ENCODE results near the gene LAMTOR3.

DNA sequence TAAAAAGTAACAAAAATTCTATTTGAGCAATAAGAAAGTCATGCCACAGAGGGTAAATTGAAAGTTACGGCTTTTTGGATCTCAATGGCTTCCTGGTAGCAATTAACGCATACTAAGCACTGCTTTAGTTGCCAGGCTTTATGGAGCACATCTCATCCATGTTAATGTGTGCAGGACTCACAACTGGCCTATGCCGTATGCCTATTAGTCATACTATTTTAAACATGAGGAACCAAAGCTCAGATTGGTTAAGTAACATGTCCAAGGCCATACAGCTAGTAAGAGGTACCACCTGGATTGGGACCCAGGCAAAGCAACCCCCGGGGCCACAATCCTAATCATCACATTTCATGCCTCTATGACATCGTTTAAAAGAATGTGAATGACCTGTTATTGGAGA, 60.5 kb downstream of the LAMTOR3 start:
- TF ChIP-seq KAT7 (CRISPR knock-in tag; IDR thresholded peaks at IDR 0.05; ENCODE audit: borderline replicate concordance) (no peak), CTCF (IDR thresholded peaks at IDR 0.05) (no peak), ZNF121 (CRISPR knock-in tag; IDR thresholded peaks at IDR 0.05) (no peak), CREB1 (CRISPR knock-in tag; IDR thresholded peaks at IDR 0.05) (no peak)
- TF ChIP-seq, protein P1, sequence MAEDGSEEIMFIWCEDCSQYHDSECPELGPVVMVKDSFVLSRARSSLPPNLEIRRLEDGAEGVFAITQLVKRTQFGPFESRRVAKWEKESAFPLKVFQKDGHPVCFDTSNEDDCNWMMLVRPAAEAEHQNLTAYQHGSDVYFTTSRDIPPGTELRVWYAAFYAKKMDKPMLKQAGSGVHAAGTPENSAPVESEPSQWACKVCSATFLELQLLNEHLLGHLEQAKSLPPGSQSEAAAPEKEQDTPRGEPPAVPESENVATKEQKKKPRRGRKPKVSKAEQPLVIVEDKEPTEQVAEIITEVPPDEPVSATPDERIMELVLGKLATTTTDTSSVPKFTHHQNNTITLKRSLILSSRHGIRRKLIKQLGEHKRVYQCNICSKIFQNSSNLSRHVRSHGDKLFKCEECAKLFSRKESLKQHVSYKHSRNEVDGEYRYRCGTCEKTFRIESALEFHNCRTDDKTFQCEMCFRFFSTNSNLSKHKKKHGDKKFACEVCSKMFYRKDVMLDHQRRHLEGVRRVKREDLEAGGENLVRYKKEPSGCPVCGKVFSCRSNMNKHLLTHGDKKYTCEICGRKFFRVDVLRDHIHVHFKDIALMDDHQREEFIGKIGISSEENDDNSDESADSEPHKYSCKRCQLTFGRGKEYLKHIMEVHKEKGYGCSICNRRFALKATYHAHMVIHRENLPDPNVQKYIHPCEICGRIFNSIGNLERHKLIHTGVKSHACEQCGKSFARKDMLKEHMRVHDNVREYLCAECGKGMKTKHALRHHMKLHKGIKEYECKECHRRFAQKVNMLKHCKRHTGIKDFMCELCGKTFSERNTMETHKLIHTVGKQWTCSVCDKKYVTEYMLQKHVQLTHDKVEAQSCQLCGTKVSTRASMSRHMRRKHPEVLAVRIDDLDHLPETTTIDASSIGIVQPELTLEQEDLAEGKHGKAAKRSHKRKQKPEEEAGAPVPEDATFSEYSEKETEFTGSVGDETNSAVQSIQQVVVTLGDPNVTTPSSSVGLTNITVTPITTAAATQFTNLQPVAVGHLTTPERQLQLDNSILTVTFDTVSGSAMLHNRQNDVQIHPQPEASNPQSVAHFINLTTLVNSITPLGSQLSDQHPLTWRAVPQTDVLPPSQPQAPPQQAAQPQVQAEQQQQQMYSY (CRISPR knock-in tag; IDR thresholded peaks at IDR 0.05): no peak
- TF ChIP-seq, protein P2, sequence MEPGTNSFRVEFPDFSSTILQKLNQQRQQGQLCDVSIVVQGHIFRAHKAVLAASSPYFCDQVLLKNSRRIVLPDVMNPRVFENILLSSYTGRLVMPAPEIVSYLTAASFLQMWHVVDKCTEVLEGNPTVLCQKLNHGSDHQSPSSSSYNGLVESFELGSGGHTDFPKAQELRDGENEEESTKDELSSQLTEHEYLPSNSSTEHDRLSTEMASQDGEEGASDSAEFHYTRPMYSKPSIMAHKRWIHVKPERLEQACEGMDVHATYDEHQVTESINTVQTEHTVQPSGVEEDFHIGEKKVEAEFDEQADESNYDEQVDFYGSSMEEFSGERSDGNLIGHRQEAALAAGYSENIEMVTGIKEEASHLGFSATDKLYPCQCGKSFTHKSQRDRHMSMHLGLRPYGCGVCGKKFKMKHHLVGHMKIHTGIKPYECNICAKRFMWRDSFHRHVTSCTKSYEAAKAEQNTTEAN (CRISPR knock-in tag; IDR thresholded peaks at IDR 0.05): no peak
